ENCODE results near the gene ATP5F1B. TPM values are rescaled to one million over a fixed set of nuclear protein-coding genes. Genes with fewer than 3 reads are reported as not detected.

The ATP5F1B gene
- total RNA-seq, 4 donors from 2014 or later, result 360 to 457 (median 395) TPM

DNA sequence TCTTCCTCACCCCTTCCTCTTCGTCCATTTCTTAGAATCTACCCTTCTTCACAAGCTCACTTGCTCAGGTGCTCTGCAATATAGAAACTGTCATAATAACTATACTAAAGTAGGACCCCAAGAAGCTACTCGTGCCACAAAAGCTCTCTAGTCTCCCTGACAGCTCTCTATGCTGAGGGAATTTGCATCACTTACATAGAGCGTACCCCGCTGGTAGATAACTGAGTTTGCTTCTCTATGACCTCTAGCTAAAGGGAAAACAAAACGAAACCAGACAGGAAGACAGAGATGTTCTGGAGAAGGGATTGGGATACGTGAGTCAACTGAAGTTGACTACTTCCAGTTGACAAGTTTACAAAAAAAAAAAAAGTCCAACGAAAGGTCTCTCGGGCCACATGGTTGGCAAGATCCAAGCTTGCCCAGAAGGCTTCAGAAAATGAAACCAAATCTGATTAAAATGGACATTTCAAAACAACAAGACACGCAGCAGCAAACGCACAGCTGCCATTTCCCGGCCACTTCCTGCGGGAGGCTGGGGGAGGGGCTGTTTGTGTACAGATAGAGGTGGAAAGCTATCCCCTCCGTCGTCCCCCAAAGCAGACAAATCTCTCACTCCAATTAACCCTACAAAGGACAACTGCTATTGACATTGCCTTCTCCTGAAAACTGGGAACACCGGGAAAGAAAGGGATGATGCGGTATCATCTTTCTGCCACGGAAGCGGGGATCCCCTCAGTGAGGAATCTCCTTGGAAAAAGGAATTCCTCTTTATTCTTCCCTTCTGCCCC is 16.9 kb downstream of the ATP5F1B start:
- peak overlapping the region; percentile 98 for H3K4me3 ChIP-seq (ENCODE audit: low read depth, poor library complexity, severe bottlenecking)
- no peak for TF ChIP-seq POLR2A (IDR thresholded peaks at IDR 0.05)
- TF ChIP-seq, protein P1, sequence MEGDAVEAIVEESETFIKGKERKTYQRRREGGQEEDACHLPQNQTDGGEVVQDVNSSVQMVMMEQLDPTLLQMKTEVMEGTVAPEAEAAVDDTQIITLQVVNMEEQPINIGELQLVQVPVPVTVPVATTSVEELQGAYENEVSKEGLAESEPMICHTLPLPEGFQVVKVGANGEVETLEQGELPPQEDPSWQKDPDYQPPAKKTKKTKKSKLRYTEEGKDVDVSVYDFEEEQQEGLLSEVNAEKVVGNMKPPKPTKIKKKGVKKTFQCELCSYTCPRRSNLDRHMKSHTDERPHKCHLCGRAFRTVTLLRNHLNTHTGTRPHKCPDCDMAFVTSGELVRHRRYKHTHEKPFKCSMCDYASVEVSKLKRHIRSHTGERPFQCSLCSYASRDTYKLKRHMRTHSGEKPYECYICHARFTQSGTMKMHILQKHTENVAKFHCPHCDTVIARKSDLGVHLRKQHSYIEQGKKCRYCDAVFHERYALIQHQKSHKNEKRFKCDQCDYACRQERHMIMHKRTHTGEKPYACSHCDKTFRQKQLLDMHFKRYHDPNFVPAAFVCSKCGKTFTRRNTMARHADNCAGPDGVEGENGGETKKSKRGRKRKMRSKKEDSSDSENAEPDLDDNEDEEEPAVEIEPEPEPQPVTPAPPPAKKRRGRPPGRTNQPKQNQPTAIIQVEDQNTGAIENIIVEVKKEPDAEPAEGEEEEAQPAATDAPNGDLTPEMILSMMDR (IDR thresholded peaks at IDR 0.05), result no peak
- intact Hi-C loops (cut with DNase I; ENCODE audit: low total_unique reads), result no loop called here
- DNase-seq (ENCODE audit: low spot score in 2 of 2), result peak; percentile 62 to 94
- WGBS, 2 donors, result 1 to 2% methylated on average over 18 of the region's 18 CpGs

DNA sequence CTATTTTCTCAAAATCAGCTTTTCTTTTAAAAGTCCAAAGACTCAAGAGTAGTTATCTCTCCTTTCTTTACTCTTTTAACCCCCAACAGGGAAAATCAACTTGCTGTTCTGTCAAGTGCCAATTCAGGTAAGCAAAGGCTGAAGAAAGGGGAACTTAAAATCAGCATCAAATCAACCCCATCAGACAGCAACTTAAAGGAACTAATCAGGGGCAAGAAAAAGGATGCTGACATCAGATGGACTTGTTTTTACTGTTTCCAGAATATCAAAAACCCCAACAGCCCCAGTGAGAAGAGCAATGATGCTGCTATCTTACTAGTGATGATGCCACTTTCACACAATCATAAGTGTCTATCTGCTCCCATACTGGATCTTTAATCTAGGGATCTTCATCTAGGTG is 19.1 kb downstream of the ATP5F1B start:
- TF ChIP-seq, protein P1 (IDR thresholded peaks at IDR 0.05), result no peak
- TF ChIP-seq POLR2A (IDR thresholded peaks at IDR 0.05), result no peak
- intact Hi-C loops (cut with DNase I; ENCODE audit: low total_unique reads), result no loop called here
- no peak overlapping the region for H3K4me3 ChIP-seq (ENCODE audit: low read depth, poor library complexity, severe bottlenecking)
- DNase-seq (ENCODE audit: low spot score in 2 of 2), result no peak

DNA sequence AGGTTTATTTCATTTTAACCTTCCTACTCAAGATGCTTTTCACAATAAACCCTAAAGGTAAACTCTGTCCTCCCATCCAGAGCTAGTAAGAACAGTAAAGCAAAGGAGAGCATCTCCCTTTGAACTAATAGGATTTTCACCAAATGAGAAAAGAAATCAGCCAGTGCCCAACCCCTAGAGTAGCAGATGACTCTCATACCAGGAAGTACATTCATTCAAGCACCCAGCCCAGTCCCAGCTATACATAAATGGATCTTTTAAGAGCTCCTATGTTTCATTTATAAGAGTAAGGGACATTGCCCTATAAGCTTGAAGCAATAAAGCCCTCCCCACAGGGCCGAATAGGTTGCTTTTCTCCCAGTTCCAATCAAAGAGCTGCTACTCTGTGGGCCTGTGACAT is 23.2 kb downstream of the ATP5F1B start:
- WGBS, 2 donors, result 81 to 85% methylated on average over 1 of the region's 1 CpG
- H3K4me3 ChIP-seq (ENCODE audit: low read depth, poor library complexity, severe bottlenecking), result no peak overlapping the region

DNA sequence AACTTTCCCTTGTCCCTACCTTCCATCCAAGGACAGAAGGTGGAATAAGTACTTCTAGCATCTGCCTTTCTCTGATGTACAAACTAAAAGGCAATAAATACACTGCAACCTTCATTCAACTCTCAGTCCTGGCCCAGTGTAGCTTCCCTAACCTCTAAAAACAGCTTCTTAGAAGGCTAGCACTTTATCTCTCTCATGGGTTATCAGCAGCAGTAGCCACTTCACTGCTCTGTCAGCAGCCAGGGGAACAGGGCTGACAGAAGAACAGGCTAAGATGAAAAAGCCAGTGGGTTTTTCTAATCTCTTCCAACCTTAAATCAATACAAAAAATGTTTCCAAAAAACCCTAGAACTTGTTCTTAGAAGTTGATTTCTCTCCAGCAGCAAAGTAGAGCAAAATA is 28.9 kb downstream of the ATP5F1B start:
- H3K4me3 ChIP-seq (ENCODE audit: low read depth, poor library complexity, severe bottlenecking), result no peak overlapping the region
- TF ChIP-seq, protein P1 (IDR thresholded peaks at IDR 0.05), result no peak
- no peak for TF ChIP-seq POLR2A (IDR thresholded peaks at IDR 0.05)
- DNase-seq (ENCODE audit: low spot score in 2 of 2), result no peak
- intact Hi-C loops (cut with DNase I; ENCODE audit: low total_unique reads), result no loop called here

More for the DNA sequence above, 23.2 kb downstream of the ATP5F1B start:
- TF ChIP-seq, protein P1 (IDR thresholded peaks at IDR 0.05), result no peak
- TF ChIP-seq POLR2A (IDR thresholded peaks at IDR 0.05), result no peak
- intact Hi-C loops (cut with DNase I; ENCODE audit: low total_unique reads), result no loop called here
- DNase-seq (ENCODE audit: low spot score in 2 of 2), result no peak

DNA sequence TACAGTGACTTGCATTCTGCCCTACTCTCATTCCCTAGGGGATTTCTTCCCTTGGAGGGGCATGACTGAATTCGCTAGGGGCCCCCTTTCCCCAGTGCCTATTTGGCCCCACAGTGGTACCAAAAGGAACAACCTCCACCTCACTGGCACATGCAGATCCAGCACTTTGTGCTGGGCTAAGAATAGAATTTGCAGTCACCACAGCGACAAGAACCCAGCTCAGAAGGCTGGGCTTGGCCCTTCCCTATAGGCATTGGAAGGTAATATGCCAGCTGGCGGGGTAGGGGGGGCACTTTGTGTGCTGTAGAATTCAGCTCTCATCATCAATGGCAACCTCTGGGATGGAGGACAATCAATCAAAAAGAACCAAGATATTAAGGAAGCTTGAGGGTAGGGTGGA is 29.5 kb downstream of the ATP5F1B start:
- no peak overlapping the region for H3K4me3 ChIP-seq (ENCODE audit: low read depth, poor library complexity, severe bottlenecking)
- WGBS, 2 donors, result 81 to 85% methylated on average over 3 of the region's 3 CpGs

More for the DNA sequence above, 29.5 kb downstream of the ATP5F1B start:
- TF ChIP-seq POLR2A (IDR thresholded peaks at IDR 0.05), result no peak
- TF ChIP-seq, protein P1 (IDR thresholded peaks at IDR 0.05), result no peak
- no peak for DNase-seq (ENCODE audit: low spot score in 2 of 2)
- intact Hi-C loops (cut with DNase I; ENCODE audit: low total_unique reads), result no loop called here

Measured in lower leg skin (tissue), 4 donors.